K562 (cell line): ENCODE measurements around the gene ALG10. TPM values are rescaled to one million over a fixed set of nuclear protein-coding genes. Genes with fewer than 3 reads are reported as not detected.

Experiments used
- MGA ChIP-seq: fragments of 450-650 bp; IDR thresholded peaks from 2 replicates; pipeline ENCODE4 v1.6.1; 2016; ENCODE audit warnings: mild to moderate bottlenecking, moderate library complexity
- RREB1 ChIP-seq: fragments of 250-450 bp; sonication (Bioruptor Pico); IDR thresholded peaks from 2 replicates; pipeline ENCODE4 v1.4.0; 2020
- SREBF2 ChIP-seq: sonication (generic); formaldehyde crosslinking; IDR thresholded peaks from 2 replicates; pipeline ENCODE4 v1.4.0; 2020; ENCODE audit warnings: mild to moderate bottlenecking, missing genetic modification reagents
- TAL1 ChIP-seq: fragments of 450-650 bp; IDR thresholded peaks from 2 replicates; pipeline ENCODE4 v1.6.1; 2016; ENCODE audit warnings: mild to moderate bottlenecking
- THAP12 ChIP-seq: fragments of 250-450 bp; sonication (Bioruptor Pico); IDR thresholded peaks from 2 replicates; pipeline ENCODE4 v1.9.0; 2021; ENCODE audit warnings: mild to moderate bottlenecking, inconsistent platforms
- polyA plus RNA-seq, 8 experiments: library from polyadenylated mRNA; depleted of rRNA in 4 of 8; stranded (reverse) in 5 of 8; unstranded in 3 of 8; fragments of >200 nt; fragmentation: Nextera tagmentation in 2 of 8; fragmentation: Illumina TruSeq in 1 of 8; extraction: Ambion mirVana in 2 of 8; extraction: Trizol in 1 of 8; gene quantifications; 2 replicates each; pipeline versions ENCODE4 v1.2.1 to v1.2.3, GENCODE V29; 2011 to 2014; ENCODE audit warnings: inconsistent platforms in 1 of 8, missing spikeins in 1 of 8
- total RNA-seq, 7 experiments: library from RNA; depleted of rRNA in 6 of 7; stranded (reverse); fragments of >200 nt in 6 of 7; fragmentation: Illumina TruSeq in 2 of 7; extraction: Trizol in 2 of 7; gene quantifications; 2 replicates each; pipeline versions ENCODE4 v1.2.1 to v1.2.3, GENCODE V29; 2011 to 2021; ENCODE audit warnings: low replicate concordance in 1 of 7

ALG10 gene
- total and polyA plus RNA-seq, 9 of the 15 experiments (the other 6 are each of a cell fraction or from before 2014, with no cell fraction given) = 2.4 to 14.7 (median 6.4) TPM

GRCh38 chr12:33977887-33978286, 44.4 kb upstream of the ALG10 start (continued):
- TF ChIP-seq MGA = no peak
- TF ChIP-seq SREBF2 (CRISPR knock-in tag) = no peak
- no peak for TF ChIP-seq RREB1
- no peak for TF ChIP-seq THAP12 (CRISPR knock-in tag)
- no peak for TF ChIP-seq TAL1
